D721Med (cell line): ENCODE results near the gene PALM.
A peak's percentile ranks its signal among the peaks of the same experiment; 100 is the strongest.

Experiments used
- DNase-seq: peaks from one replicate; pipeline ENCODE4 v3.0.0; 2011; ENCODE audit warnings: low spot score; ENCODE audit not compliant: insufficient read length
- FAIRE-seq: peaks from 2 replicates; lab custom pipeline; 2011; peaks lifted over from hg19 to GRCh38; lab: Jason Lieb, UNC
- CTCF ChIP-seq: IDR thresholded peaks from 2 replicates; pipeline ENCODE4 v1.5.1; 2012; ENCODE audit warnings: mild to moderate bottlenecking, control low read depth; ENCODE audit not compliant: insufficient read depth; ENCODE audit errors: missing control alignments

Gene PALM

GRCh38 chr19:795691-796581 is 87.2 kb downstream of the PALM start:
- no peak for DNase-seq
- no peak for TF ChIP-seq CTCF
- FAIRE-seq: no peak

GRCh38 chr19:796692-797527 is 88.2 kb downstream of the PALM start, which contains the start of gene PTBP1:
Gene PTBP1, plus strand, starts transcription at chr19:797452. Its CDS starts 46 bp downstream, at chr19:797498.
- peak; percentile 60 for FAIRE-seq
- DNase-seq: peak; percentile 95
- TF ChIP-seq CTCF: no peak
